Fibroblast of villous mesenchyme (primary cell): ENCODE measurements around the gene GPD2. TPM values are rescaled to one million over a fixed set of nuclear protein-coding genes. Genes with fewer than 3 reads are reported as not detected.

ENCODE experiments used
- DNase-seq: peaks from one replicate; pipeline ENCODE4 v3.0.0-alpha.2; 2010; ENCODE audit warnings: low read depth
- H3K4me3 ChIP-seq: 2 replicates; pipeline ENCODE4 v1.5.1; 2011; ENCODE audit warnings: low read depth, mild to moderate bottlenecking, low read length
- total RNA-seq: library from RNA; depleted of rRNA; stranded (reverse); fragments of >200 nt; gene quantifications from 2 replicates; pipeline ENCODE4 v1.2.3, GENCODE V29; 2012
- TF ChIP-seq, protein P1 (sequence below): IDR thresholded peaks from 2 replicates; pipeline ENCODE4 v1.5.1; 2012; ENCODE audit warnings: low read depth, mild to moderate bottlenecking, low read length; ENCODE audit not compliant: insufficient read depth

The GPD2 gene
- total RNA-seq, 1 donor = 63.9 TPM

DNA sequence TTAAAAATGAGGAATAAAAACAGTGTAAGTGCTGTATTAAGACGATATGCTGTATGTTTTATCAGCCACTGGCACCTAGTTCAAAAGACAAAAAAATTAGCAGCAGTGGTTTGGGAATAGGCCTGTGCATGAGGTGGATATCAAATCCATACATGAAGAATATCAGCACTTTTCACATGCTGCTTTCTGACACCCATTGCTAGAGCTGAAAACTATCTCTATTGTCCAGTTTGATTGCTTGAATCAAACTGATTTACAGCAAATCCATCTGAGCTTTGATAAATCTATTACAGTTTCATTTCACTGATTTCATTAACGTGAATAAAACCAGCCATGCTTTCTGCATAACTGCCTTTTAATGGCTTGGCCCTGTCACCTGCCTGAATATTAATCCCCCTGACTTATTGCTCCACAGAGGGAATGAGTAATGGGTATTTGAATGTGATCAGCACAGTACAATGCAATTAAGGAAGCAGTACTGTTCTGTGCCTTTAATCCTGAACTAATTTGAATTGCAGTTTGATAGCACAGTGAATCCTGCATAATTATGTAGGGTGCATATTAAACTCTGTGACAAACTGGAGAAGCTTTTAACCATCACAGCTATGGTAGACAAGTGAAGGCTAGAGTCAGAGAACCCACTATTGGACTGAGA lies 154.0 kb downstream of the GPD2 start:
- DNase-seq = no peak
- no peak overlapping the region for H3K4me3 ChIP-seq
- TF ChIP-seq, protein P1, sequence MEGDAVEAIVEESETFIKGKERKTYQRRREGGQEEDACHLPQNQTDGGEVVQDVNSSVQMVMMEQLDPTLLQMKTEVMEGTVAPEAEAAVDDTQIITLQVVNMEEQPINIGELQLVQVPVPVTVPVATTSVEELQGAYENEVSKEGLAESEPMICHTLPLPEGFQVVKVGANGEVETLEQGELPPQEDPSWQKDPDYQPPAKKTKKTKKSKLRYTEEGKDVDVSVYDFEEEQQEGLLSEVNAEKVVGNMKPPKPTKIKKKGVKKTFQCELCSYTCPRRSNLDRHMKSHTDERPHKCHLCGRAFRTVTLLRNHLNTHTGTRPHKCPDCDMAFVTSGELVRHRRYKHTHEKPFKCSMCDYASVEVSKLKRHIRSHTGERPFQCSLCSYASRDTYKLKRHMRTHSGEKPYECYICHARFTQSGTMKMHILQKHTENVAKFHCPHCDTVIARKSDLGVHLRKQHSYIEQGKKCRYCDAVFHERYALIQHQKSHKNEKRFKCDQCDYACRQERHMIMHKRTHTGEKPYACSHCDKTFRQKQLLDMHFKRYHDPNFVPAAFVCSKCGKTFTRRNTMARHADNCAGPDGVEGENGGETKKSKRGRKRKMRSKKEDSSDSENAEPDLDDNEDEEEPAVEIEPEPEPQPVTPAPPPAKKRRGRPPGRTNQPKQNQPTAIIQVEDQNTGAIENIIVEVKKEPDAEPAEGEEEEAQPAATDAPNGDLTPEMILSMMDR = no peak

DNA sequence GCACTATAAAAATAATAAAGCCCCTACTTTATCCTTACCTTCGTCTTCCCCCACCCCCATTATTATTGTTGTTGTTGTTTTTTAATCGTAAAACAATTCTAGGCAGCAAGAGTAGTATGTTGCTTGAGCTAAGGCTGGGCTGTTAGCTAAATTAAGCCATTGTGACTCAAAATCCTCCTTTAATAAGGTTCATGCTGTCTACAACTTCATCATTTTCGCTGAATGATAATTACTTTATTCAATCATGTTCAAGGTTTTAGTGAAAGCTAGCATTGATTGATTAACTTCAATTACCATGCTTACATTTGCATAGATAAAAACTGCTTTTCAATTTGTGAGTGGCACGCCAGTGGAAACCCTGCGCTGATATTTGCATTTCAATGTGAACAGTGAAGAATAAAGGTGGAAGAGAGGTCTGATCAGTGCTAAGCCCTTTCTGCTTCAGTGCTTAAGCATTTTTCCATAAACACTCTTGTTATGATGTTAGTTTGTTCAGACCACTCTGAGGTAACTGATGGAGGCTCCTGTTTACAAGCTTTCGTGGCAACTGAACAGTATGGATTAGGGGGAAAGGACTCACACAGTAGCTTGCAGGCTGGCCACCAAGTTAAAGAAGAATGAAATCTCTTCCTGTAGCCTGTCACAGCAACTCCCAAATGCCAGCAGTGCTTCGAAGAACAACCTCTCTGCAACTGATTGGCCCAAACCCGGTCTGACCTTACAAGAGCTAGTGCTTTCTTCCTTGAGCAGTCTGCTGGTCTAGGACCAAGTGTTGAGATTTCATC lies 156.8 kb downstream of the GPD2 start:
- H3K4me3 ChIP-seq = no peak overlapping the region
- TF ChIP-seq, protein P1 = no peak
- no peak for DNase-seq

DNA sequence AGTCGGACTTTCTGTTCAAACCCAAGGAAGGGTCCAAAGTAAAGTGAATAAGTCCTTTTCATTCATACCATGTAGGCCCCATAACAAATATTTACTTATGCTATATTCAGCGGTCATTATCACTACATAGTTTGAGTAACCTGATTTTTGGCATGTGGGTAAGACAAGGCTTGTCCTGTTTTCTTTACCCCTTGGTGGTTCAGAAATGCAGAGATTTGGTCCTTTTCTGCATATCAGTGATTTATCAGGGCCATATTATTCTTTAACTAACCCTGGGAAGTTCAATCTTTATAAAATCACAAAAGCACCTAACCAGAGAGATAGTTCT lies 157.4 kb downstream of the GPD2 start:
- TF ChIP-seq, protein P1 = no peak

DNA sequence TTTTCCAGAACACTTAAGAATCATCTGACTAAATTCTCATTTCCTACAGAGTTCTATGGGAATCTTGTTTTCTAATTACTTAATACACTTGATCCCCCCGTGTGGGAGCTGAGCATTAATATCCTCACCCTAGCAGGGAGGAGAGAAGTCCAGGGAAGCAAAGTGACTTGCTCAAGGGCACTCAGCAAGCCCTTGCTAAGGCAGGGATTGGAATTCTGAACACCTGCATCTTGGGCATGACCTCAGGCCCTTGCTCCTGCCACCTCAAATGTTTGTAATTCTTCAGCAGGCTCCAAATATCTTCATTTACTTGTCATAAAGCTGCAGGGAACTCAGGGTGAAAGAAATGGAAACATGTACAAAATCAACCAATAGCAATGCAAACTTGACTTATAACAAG lies 162.4 kb downstream of the GPD2 start:
- no peak overlapping the region for H3K4me3 ChIP-seq
- DNase-seq = no peak
- TF ChIP-seq, protein P1 = no peak

More for the DNA sequence above, 157.4 kb downstream of the GPD2 start:
- no peak for DNase-seq
- H3K4me3 ChIP-seq = no peak overlapping the region

- DNase-seq = no peak
- TF ChIP-seq, protein P1 = no peak
- H3K4me3 ChIP-seq = no peak overlapping the region
These were observed 164.0 kb downstream of the GPD2 start for GRCh38 chr2:156600196-156600595.

DNA sequence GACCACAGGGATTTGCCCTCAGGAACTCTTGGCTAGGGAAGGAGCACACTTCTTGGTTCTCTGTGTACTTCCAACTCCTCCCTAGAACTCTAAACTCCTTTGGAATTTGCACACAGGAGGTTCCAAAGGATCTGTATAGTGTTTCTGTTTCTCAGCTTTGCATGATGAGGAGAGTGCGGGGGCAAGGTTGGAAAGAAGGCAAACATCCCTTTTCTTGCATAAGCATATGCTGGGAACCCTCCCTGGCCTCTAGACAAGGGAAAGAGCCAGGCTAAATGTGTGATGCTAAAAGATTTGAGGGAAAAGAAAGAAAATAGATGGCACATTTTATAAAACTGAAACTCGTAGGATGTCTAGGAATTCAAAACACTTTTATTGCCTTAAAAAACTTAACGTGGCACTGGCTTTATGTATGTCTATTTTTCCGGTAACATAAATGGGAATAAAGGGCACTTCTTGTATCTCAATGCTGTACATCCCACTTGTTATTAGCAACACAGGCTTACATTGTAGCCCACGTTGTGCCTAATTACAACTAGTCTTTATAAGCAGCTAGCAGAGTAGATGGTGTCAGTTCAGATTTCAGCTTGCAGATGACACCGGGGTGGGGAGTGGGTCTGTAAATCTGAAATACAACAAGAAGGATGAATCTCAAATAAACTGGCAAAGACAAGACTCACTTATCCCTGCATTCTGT lies 165.8 kb downstream of the GPD2 start:
- TF ChIP-seq, protein P1 = no peak
- H3K4me3 ChIP-seq = no peak overlapping the region
- DNase-seq = no peak
